T1000 (cell line): ENCODE results near the gene QARS1.
A peak's percentile ranks its signal among the peaks of the same experiment; 100 is the strongest.

Experiments
- DNase-seq: peaks from one replicate; lab custom pipeline; 2025; ENCODE audit warnings: mixed read lengths; lab: John Stamatoyannopoulos, UW

The QARS1 gene

DNA sequence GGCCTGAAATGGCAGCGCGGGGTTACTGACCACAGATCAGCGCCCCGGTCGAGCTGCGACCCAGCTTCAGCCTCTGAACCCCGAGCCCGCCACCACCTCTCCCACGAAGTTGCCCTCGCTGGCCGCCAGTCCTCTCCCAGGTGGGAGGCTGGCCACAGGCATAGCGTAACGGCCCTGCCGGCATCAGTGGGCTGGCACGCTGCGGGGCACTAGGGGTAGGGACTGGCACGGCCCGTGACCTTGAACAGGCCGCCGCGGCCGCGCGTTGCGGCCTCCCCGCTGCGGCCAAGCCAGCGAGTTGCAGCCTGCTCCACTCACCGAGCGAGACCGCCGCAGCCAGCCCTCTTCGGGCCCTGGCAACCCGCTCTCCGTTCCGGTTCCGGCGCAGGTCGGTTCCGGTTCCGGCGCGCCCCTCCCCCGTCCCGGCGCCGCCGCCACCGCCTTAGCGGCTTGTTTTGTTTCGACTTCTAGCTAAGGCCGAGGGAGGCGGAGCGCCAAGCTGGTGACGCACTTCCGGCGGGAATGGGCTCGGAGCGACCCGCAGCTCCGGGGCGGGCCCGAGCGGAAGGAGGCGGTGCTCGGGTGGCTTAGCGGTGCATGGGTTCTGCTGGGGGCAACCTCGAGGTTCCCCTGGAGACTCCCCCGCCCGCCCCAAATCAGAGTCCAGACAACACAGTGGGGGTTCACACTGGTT, 16.0 kb upstream of the QARS1 start, which contains the start of gene USP19:
USP19 (minus strand) TSS at position 386 of the 694 bp plus-strand sequence. CDS start 1,678 bp downstream, outside the sequence.
- DNase-seq = peak; percentile 79

DNA sequence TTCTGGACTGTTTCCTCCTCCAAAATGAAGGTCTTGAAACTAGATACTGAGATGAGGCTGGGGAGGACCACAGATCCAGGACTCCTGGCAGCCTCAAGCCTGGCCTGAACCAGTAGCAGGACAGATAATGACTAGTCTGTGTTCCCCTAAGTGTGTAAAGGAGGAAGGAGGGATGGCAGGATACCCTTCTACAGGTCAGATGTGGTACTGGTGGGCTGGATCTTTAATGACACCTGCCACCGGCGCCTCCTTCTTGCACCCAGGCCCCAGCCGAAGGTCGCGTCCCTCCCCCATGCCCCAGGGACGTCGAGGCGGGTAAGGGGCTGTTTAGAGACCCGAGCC, 15.5 kb upstream of the QARS1 start:
- no peak for DNase-seq

DNA sequence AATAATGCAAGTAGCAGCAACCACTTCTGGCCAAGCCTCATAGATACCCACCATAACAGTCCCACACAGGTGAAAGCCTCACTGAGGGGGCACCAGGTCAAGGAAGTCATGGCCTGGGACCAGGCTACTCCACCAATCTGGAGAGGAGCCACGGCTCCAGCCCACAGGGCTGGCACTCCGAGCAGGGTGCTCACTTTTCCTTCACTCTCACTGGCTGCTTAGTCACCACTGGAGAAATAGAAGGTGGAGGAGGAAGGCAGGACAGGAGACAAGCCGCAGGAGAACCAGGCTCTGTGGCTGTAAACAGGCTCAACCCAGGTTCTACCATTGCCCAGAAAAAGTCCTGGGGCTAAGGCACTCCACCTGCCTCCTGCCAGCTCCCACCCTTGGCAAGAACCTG, 14.9 kb upstream of the QARS1 start:
- no peak for DNase-seq

DNA sequence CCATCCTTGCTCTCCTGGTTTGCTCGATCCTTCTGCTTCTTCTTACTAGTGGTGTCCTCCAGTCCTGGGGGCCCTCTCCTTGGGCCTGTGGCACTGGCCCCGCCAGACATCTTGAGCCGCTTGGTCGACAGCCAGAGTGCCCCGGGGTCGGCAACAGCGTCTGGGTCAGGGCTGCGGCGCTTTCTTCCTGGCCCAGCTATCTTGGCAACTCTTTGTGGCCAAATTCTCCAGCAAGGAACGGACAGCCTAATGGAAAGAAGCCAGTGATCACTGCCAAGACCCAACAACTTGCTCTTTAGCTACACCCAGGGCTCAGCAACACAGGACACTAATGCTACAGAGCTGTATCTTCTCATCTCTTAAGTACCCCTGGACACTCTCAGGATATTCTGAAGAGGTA, 14.5 kb upstream of the QARS1 start:
- DNase-seq = no peak

DNA sequence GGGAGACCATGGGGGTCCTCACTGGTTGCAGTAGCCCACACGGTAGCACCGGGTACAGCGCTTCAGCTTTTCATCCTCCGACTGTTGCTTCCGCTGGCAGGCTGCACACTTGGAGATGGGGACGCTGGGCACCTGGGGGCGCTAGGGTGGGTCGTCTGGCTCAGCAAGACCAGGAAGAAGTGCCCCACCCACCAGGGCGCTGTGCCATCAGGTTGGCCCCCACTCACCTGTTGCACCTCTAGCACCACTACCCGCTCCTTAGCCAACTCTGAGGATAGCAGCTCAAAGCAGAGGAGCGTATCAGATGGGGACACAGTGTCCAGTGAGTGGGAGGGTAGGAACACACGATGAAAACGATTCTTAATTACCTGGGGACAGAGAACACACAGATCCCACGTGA, 7.7 kb upstream of the QARS1 start:
- DNase-seq = no peak

- DNase-seq = no peak
These were observed 6.8 kb upstream of the QARS1 start for GRCh38 chr3:49111347-49111746.

- DNase-seq = no peak
These were observed 6.2 kb upstream of the QARS1 start for GRCh38 chr3:49110780-49111179.

GRCh38 chr3:49108346-49108745, 3.8 kb upstream of the QARS1 start:
- no peak for DNase-seq

- no peak for DNase-seq
These were observed 518 bp downstream of the QARS1 start for GRCh38 chr3:49104052-49104426.

- DNase-seq = no peak
These were observed 4.4 kb downstream of the QARS1 start for GRCh38 chr3:49100046-49100615.

DNA sequence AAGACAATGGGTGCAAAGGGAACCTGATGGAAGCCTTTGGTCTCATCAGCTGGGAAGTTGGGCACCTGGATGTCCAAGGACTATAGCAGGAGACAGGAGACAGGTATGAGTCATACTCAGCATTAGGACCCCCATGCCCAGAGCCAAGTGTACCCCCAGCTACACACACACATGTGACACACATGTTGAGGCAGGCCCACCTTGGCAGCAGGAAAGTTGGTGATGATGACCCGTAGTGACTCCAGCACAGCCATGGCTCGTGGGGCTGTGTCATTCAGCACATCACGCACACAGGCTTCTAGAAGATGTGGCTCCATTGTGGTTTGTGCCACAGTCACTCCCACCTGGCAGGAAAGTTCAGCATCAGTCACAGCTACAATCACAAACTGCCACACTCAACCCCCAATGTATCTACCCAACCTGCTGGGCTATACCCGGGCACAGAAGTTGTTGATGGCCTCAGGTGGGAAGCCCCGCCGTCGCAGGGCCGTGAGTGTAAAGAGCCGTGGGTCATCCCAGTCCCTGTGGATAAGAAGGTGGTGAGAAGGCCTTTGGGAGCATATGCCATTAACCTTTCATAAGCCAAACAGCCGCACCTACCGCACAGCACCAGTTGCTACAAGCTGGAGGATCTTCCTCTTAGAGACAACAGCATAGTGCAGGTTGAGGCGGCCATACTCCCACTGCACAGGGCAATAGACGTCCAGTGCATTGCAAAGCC, 5.5 kb downstream of the QARS1 start:
- DNase-seq = no peak

- DNase-seq = no peak
These were observed 6.1 kb downstream of the QARS1 start for GRCh38 chr3:49098429-49098828.

GRCh38 chr3:49093853-49094767, 10.4 kb downstream of the QARS1 start, which contains the start of gene QRICH1:
Gene QRICH1, minus strand, starts transcription at chr3:49094071. Its CDS starts 17,054 bp downstream, at chr3:49077017.
- DNase-seq = peak; percentile 97

DNA sequence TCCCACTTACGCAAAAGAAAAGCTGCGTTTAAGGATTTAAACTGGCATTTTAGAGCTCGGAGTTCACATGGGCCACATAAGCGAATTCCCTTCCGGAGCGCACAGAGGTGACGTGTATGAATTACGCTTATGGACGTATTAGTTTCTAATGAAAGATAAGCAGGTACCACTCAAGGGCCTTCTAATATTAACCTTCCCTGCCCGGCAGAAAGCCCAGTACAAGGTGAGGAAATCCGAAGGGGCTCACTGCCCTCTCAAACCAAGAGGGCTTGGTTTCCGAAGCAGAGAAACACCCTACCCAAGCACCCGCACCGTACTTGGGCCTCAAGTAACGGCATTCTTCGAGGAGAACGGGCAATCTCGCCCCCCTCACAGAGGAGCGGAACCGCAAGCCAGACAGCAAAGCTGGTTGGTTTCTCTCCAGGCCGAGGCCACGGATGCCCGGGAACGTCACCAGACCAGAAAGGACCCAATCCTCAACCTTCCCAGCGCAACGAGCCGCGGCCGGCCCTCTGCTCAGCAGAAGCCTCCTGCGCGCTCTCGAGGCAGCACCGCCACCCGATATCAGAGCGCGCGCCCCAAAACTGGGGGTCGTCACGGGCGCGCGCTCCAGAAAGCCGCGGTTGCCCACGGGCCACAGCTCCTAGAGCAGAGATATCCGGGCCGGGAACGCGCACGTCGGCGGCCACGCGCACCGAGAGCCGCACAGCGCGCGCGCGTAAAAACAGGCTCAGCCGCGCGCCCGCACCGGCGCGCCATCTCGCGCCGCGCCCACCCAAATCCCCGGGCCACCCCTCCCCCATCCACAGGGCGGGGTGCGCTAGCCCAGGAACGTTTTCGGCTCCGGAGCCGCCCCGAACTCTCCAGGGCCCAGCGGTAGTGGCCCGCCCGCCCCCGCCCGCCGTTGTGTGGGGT, 11.4 kb downstream of the QARS1 start:
- DNase-seq = peak; percentile 79

DNA sequence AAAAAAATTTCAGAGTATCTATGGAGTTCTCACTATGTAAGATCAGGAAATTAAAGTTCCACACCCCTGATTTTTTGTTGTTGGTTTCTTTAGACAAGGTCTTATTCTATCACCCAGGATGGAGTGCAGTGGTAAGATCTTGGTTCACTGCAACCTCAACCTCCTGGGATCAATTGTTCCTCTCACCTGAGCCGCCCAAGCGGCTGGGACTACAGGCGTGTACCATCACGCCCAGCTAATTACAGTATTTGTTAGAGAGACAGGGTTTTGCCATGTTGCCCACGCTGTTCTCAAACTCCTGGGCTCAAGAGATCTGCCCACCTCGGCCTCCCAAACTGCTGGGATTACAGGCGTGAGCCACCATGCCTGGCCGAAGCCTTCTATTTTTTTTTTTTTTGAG, 23.1 kb downstream of the QARS1 start:
- DNase-seq = no peak

- DNase-seq = no peak
These were observed 25.3 kb downstream of the QARS1 start for GRCh38 chr3:49079270-49079669.

GRCh38 chr3:49076646-49077045, 27.9 kb downstream of the QARS1 start:
- no peak for DNase-seq

GRCh38 chr3:49076116-49076515, 28.4 kb downstream of the QARS1 start:
- no peak for DNase-seq

- no peak for DNase-seq
These were observed 46.5 kb downstream of the QARS1 start for GRCh38 chr3:49058011-49058410.

DNA sequence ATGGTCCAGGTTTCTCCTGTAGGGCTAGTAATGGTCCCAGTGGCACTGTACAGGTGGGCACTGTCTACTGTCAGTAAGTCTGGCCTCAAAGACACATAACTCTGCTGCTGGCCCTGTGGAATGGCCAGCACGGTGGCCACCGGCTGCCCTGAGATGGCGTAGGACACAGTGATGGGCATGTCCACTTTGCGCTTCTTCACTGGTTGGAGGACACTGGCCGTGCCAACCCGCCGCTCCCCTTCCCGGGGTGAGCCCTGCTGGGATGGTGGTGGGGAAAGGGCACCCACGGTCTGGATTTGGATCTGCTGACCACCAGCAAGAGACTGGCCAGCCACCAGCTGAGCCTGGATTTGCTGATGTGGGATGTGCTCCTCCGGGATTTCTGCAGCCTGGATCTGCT, 47.3 kb downstream of the QARS1 start:
- no peak for DNase-seq

- no peak for DNase-seq
These were observed 50.2 kb downstream of the QARS1 start for GRCh38 chr3:49054344-49054862.
